NCI-H82 treated with DMSO at 0.1 percent for 48 hours (cell line): ENCODE results near the gene NELL1.

Experiments
- DNase-seq: peaks from one replicate; lab custom pipeline; 2025; ENCODE audit not compliant: unreplicated experiment; lab: John Stamatoyannopoulos, UW

Gene NELL1

GRCh38 chr11:21410513-21410912, 741.1 kb downstream of the NELL1 start:
- no peak for DNase-seq

- no peak for DNase-seq
Measured at GRCh38 chr11:21411104-21411503, 741.7 kb downstream of the NELL1 start.

GRCh38 chr11:21411597-21411996, 742.2 kb downstream of the NELL1 start:
- no peak for DNase-seq

- no peak for DNase-seq
Measured at GRCh38 chr11:21412652-21413383, 743.4 kb downstream of the NELL1 start.

GRCh38 chr11:21414953-21415352, 745.6 kb downstream of the NELL1 start:
- no peak for DNase-seq

- peak; percentile 60 for DNase-seq
Measured at GRCh38 chr11:21415606-21416005, 746.2 kb downstream of the NELL1 start.

- no peak for DNase-seq
Measured at GRCh38 chr11:21421711-21422329, 752.4 kb downstream of the NELL1 start.

GRCh38 chr11:21426931-21427330, 757.5 kb downstream of the NELL1 start:
- no peak for DNase-seq

- DNase-seq = no peak
Measured at GRCh38 chr11:21427726-21428125, 758.3 kb downstream of the NELL1 start.

GRCh38 chr11:21428796-21429195, 759.4 kb downstream of the NELL1 start:
- no peak for DNase-seq

- DNase-seq = no peak
Measured at GRCh38 chr11:21429401-21429800, 760.0 kb downstream of the NELL1 start.

GRCh38 chr11:21430537-21430936, 761.2 kb downstream of the NELL1 start:
- no peak for DNase-seq

GRCh38 chr11:21446939-21447590, 777.7 kb downstream of the NELL1 start:
- no peak for DNase-seq

GRCh38 chr11:21447871-21448270, 778.5 kb downstream of the NELL1 start:
- DNase-seq = no peak

- no peak for DNase-seq
Measured at GRCh38 chr11:21456186-21456585, 786.8 kb downstream of the NELL1 start.

- DNase-seq = no peak
Measured at GRCh38 chr11:21460082-21460481, 790.7 kb downstream of the NELL1 start.

- DNase-seq = no peak
Measured at GRCh38 chr11:21461701-21462100, 792.3 kb downstream of the NELL1 start.

GRCh38 chr11:21464601-21465193, 795.3 kb downstream of the NELL1 start:
- DNase-seq = no peak

GRCh38 chr11:21465203-21465602, 795.8 kb downstream of the NELL1 start:
- no peak for DNase-seq

- DNase-seq = no peak
Measured at GRCh38 chr11:21465920-21466319, 796.5 kb downstream of the NELL1 start.

GRCh38 chr11:21470521-21470920, 801.1 kb downstream of the NELL1 start:
- DNase-seq = no peak

- no peak for DNase-seq
Measured at GRCh38 chr11:21472261-21472660, 802.9 kb downstream of the NELL1 start.
